Activated naive CD4-positive, alpha-beta T cell treated with anti-CD3 and anti-CD28 coated beads for 36 hours (primary cell): ENCODE data around the gene SCNN1A. TPM values are rescaled to one million over a fixed set of nuclear protein-coding genes. Genes with fewer than 3 reads are reported as not detected.

ENCODE experiments used
- CTCF ChIA-PET: fragments of 350-600 bp; sonication (Branson Sonifier 250); formaldehyde crosslinking; loops from one replicate; lab custom pipeline; 2021; ENCODE audit warnings: antibody characterized with exemption; lab: Charles Lee
- DNase-seq: peaks from one replicate; pipeline ENCODE4 v3.0.0-alpha.2; 2020
- H3K27ac Mint-ChIP-seq: one replicate; pipeline ENCODE4 v1.8.0; 2021; ENCODE audit warnings: mild to moderate bottlenecking, mixed read lengths
- H3K27me3 Mint-ChIP-seq: one replicate; pipeline ENCODE4 v1.8.0; 2021; ENCODE audit warnings: low read depth, mixed read lengths
- H3K36me3 Mint-ChIP-seq: one replicate; pipeline ENCODE4 v1.8.0; 2021; ENCODE audit warnings: low read depth, mixed read lengths
- H3K4me1 Mint-ChIP-seq: one replicate; pipeline ENCODE4 v1.8.0; 2021; ENCODE audit warnings: low read depth, mixed read lengths
- H3K4me3 Mint-ChIP-seq: one replicate; pipeline ENCODE4 v1.8.0; 2021; ENCODE audit warnings: mild to moderate bottlenecking, moderate library complexity, mixed read lengths
- H3K9me3 Mint-ChIP-seq: one replicate; pipeline ENCODE4 v1.8.0; 2021; ENCODE audit warnings: mixed read lengths
- intact Hi-C: fragments of 100-400 bp; cut with micrococcal nuclease; formaldehyde crosslinking; loops from one replicate; pipeline ENCODE4 v1.15.1; 2023
- total RNA-seq, 2 experiments: library from RNA; stranded (reverse); gene quantifications; one replicate each; pipeline ENCODE4 v1.2.3, GENCODE V29; 2021

Gene SCNN1A
- total RNA-seq, 2 experiments from 2014 or later = 0.20 to 0.67 TPM

GRCh38 chr12:6382371-6382770 is 7.0 kb upstream of the SCNN1A start:
- intact Hi-C loops = no loop called here
- DNase-seq = no peak
- Mint-ChIP-seq H3K27ac (no peak overlapping the region), H3K4me1 (peaks cover 8% of the 10 kb centered on the region), H3K4me3 (no peak overlapping the region), H3K36me3 (no peaks in the 10 kb centered on the region), H3K9me3 (no peaks in the 10 kb centered on the region), H3K27me3 (peaks cover 6% of the 10 kb centered on the region)
- CTCF ChIA-PET = interaction anchor here (1.6 kb wide), 1 partner anchor 83 kb away, joined by 3 read pairs; no protein-coding TSS in a partner anchor

- H3K4me3 Mint-ChIP-seq = no peak overlapping the region
Observed at GRCh38 chr12:6380141-6381121, 5.1 kb upstream of the SCNN1A start.

DNA sequence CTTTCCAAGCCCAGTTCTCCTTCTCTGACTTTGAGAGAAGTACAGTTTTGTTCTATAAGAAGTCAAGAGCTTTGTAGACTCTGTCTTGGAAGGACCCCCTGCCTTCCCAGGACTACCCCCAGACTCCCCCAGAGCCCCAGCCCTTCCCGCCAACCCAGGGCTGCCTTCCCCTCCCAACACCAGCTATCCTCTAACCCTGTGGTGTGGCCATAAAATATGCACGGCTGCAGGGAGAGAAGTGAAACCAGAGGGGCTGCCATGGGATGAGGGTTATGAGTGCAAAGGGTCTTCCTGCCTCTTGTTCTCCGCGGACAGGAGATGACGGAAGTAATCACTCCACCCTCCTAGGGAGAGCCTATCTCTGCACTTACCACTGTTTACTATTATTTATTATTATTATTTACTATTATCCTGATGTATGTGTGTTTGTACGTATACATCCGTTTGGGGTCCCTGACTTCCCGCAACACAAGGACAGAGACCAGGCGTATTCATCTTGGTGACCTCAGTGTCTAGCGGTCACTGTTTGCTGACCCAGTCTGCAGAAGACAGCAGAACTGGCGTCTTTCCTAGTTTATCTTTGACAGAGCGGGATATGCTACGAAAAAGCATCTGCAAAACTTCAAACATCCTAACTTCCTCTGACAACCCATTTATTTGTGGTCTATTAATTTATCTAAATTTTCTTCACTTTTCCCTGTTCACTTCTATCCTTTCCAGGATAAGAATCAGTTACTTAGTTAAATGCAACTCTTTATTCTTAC is 3.5 kb upstream of the SCNN1A start:
- H3K27ac Mint-ChIP-seq = no peak overlapping the region
- intact Hi-C loops = no loop called here
- no peaks in the 10 kb centered on the region for H3K9me3 Mint-ChIP-seq
- peaks cover 6% of the 10 kb centered on the region for H3K27me3 Mint-ChIP-seq
- H3K4me1 Mint-ChIP-seq = peaks cover 21% of the 10 kb centered on the region
- CTCF ChIA-PET = interaction anchor here (2.5 kb wide), 1 partner anchor 44 kb away, joined by 7 read pairs; no protein-coding TSS in a partner anchor
- no peak overlapping the region for H3K4me3 Mint-ChIP-seq
- no peak for DNase-seq
- H3K36me3 Mint-ChIP-seq = no peaks in the 10 kb centered on the region

More at GRCh38 chr12:6380141-6381121, 5.1 kb upstream of the SCNN1A start:
- intact Hi-C loops = no loop called here
- CTCF ChIA-PET = interaction anchor here (0.6 kb wide), 3 partner anchors 11 to 800 kb away, joined by 3 to 4 read pairs (median 3); no protein-coding TSS in a partner anchor
- H3K4me1 Mint-ChIP-seq = peaks cover 23% of the 10 kb centered on the region
- DNase-seq = no peak
- no peaks in the 10 kb centered on the region for H3K36me3 Mint-ChIP-seq
- peaks cover 6% of the 10 kb centered on the region for H3K27me3 Mint-ChIP-seq
- H3K27ac Mint-ChIP-seq = no peak overlapping the region
- H3K9me3 Mint-ChIP-seq = no peaks in the 10 kb centered on the region

- no peak for DNase-seq
- Mint-ChIP-seq H3K27me3 (peaks cover 2% of the 10 kb centered on the region), H3K36me3 (no peaks in the 10 kb centered on the region), H3K4me3 (no peak overlapping the region), H3K4me1 (peaks cover 28% of the 10 kb centered on the region), H3K9me3 (no peaks in the 10 kb centered on the region), H3K27ac (no peak overlapping the region)
- CTCF ChIA-PET = interaction anchor here (0.8 to 2.5 kb wide), 3 partner anchors 32 to 55 kb away, joined by 3 to 7 read pairs (median 4); no protein-coding TSS in a partner anchor
- intact Hi-C loops = no loop called here
Observed at GRCh38 chr12:6377667-6377994, 2.3 kb upstream of the SCNN1A start.

DNA sequence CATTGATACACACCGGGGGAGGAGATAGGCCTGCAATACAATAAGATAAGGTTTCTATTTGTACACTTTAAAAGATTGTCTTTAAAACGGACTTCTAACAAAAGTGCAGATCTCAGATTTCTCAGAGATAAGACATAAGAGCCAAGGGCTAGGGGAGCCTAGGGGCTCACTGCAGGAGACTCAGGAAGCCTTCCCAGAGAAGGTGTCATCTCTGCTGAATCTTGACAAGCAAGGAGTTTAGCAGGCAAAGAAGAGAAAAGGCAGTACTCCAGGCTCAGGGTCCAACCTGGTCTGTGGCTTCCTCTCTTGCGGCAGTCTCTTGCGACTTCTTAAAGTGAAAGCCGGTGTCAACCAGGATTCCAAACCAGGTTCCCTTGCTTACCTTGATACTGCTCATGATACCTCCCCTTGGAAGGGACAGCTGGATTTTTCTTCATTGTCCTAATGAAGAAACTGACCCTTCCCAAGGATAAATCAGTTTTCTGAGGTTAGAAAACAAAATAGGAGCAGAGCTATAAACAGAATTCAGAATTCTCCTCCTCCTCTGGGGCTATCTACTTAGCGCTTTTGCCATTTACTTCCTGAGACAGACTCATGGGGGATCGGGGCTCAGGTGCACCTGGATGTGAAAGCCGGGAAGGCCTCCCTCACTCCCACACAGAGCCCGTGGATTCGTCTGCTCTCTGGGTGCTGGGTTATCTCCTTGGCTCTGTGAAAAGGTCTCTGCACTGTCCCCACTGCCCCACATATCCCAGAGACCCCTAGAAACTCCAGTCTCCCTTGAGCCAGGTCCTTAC is 1.7 kb upstream of the SCNN1A start:
- Mint-ChIP-seq H3K9me3 (no peaks in the 10 kb centered on the region), H3K36me3 (no peaks in the 10 kb centered on the region), H3K27ac (peak overlapping the region; percentile 51), H3K27me3 (no peaks in the 10 kb centered on the region), H3K4me3 (peak overlapping the region; percentile 50), H3K4me1 (peaks cover 33% of the 10 kb centered on the region)
- intact Hi-C loops = no loop called here
- no peak for DNase-seq
- CTCF ChIA-PET = interaction anchor here (0.8 to 2.5 kb wide), 3 partner anchors 31 to 54 kb away, joined by 3 to 7 read pairs (median 4); no protein-coding TSS in a partner anchor

- Mint-ChIP-seq H3K36me3 (no peaks in the 10 kb centered on the region), H3K4me3 (peak overlapping the region; percentile 50), H3K27ac (peak overlapping the region; percentile 51), H3K9me3 (no peaks in the 10 kb centered on the region), H3K4me1 (peaks cover 34% of the 10 kb centered on the region), H3K27me3 (no peaks in the 10 kb centered on the region)
- no peak for DNase-seq
- intact Hi-C loops = no loop called here
- CTCF ChIA-PET = interaction anchor here (1.3 to 2.5 kb wide), 2 partner anchors 41 to 53 kb away, joined by 4 to 7 read pairs; no protein-coding TSS in a partner anchor
Observed at GRCh38 chr12:6376079-6376869, 911 bp upstream of the SCNN1A start.

- DNase-seq = no peak
- intact Hi-C loops = no loop called here
- no peaks in the 10 kb centered on the region for H3K9me3 Mint-ChIP-seq
- CTCF ChIA-PET = interaction anchor here (0.7 to 1.5 kb wide), 2 partner anchors 18 to 39 kb away, joined by 3 to 4 read pairs; no protein-coding TSS in a partner anchor
- no peaks in the 10 kb centered on the region for H3K27me3 Mint-ChIP-seq
- no peak overlapping the region for H3K27ac Mint-ChIP-seq
- H3K4me3 Mint-ChIP-seq = no peak overlapping the region
- H3K36me3 Mint-ChIP-seq = no peaks in the 10 kb centered on the region
- peaks cover 41% of the 10 kb centered on the region for H3K4me1 Mint-ChIP-seq
Observed at GRCh38 chr12:6374786-6375160, 590 bp downstream of the SCNN1A start.

DNA sequence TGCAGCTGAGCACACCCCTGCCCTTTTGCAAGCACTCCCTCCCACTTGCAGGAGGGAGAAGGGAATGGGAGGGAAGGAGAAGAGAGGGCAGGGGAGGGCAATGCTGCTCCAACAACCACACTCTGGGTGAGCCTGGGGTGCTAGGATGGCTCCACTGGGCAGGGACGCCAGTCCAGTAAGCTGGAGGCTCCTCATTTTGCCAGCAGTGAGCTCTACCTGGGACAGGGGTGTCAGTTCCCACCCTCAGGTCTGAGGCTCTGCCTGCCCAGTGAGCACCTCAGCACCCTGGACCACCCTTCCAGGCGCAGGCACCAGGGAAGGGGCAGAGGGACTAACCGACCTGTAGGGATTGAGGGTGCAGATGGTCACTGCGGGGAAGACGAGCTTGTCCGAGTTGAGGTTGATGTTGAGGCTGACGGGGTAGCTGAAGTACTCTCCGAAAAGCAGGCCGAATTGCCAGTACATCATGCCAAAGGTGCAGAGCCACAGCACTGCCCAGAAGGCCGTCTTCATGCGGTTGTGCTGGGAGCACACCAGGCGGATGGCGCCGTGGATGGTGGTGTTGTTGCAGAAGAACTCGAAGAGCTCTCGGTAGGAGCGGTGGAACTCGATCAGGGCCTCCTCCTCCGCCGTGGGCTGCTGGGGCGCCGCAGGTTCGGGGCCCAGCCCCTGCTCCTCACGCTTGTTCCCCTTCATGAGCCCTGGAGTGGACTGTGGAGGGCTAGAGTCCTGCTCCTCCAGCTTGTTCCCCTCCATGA is 1.2 kb downstream of the SCNN1A start:
- intact Hi-C loops = no loop called here
- CTCF ChIA-PET = interaction anchor here (0.7 to 1.5 kb wide), 2 partner anchors 18 to 39 kb away, joined by 3 to 4 read pairs; no protein-coding TSS in a partner anchor
- H3K36me3 Mint-ChIP-seq = no peaks in the 10 kb centered on the region
- no peaks in the 10 kb centered on the region for H3K27me3 Mint-ChIP-seq
- no peak overlapping the region for H3K27ac Mint-ChIP-seq
- no peak overlapping the region for H3K4me3 Mint-ChIP-seq
- peaks cover 41% of the 10 kb centered on the region for H3K4me1 Mint-ChIP-seq
- H3K9me3 Mint-ChIP-seq = no peaks in the 10 kb centered on the region
- no peak for DNase-seq

DNA sequence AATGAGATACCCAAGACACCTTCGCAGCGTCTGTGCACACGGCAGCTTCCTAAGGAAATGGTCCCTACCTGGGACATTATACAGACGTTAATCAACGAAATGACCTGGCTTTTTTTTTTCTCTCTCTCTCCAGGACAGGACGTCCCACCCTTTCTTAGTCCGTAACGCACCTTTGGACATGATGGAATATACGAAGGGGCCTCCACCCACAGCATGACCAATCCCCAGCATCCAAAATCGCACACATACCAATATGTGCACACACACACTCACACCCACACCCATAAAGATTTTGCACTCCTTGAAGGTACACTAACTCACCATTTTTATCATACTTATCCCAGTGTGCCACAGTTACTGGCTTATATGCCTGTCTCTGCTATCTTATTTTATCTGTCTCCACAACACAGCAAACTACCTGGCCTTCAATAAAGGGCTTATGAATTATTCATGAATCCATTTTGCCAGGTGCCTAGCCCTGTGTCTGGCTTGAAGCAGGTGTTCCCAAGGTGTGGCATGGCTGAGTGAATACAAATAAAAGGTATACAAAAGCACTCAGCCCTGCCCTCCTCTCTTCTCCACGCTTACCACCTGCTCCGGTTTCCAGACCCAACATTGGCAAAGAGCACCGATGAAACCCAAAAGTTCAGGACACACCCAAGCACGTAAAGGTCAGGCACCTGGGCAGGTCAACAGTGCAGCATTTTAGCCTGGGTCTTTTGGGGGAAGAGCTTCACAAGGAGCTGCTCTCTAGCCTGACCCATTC is 2.2 kb downstream of the SCNN1A start:
- H3K4me1 Mint-ChIP-seq = peaks cover 43% of the 10 kb centered on the region
- CTCF ChIA-PET = interaction anchor here (1.5 kb wide), 1 partner anchor 17 kb away, joined by 4 read pairs; no protein-coding TSS in a partner anchor
- no peaks in the 10 kb centered on the region for H3K27me3 Mint-ChIP-seq
- peak overlapping the region; percentile 80 for H3K27ac Mint-ChIP-seq
- H3K4me3 Mint-ChIP-seq = no peak overlapping the region
- DNase-seq = no peak
- intact Hi-C loops = no loop called here
- H3K36me3 Mint-ChIP-seq = no peaks in the 10 kb centered on the region
- H3K9me3 Mint-ChIP-seq = no peaks in the 10 kb centered on the region

DNA sequence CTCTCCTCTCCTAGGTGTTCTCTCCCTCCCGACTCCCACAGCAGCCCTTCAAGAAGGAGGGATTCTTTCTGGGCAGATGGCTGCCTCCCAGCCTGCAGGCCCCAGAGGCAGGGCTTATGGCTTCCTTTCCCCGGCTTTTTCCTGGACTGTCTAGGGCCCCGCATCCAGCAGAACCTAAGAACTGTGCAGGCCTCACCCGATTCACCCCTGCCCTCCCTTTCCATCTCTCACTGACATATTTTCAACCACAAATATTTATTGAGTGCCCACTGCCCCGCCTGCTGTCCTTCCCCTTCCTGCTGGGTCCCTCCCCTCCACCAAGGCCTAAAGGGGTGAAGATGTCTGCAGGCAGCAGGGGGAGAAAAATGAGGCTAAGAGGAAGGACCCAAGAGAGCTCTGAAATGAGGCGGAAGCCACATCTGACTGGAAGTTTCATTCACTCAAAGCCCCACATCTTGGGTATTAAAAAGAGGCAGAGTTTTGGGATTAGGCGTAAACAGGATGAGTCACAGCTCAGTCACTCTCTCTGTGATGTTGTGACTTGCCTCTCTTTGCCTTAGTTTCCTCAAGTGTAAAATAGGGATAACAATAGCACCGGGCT is 2.9 kb downstream of the SCNN1A start:
- intact Hi-C loops = no loop called here
- peak; percentile 59 for DNase-seq

More for the DNA sequence above, 2.9 kb downstream of the SCNN1A start:
- Mint-ChIP-seq H3K36me3 (no peaks in the 10 kb centered on the region), H3K9me3 (no peaks in the 10 kb centered on the region), H3K4me1 (peaks cover 47% of the 10 kb centered on the region), H3K27me3 (no peaks in the 10 kb centered on the region), H3K4me3 (no peak overlapping the region), H3K27ac (peak overlapping the region; percentile 80)
- CTCF ChIA-PET = no interaction called here
